A549 (cell line): Measurements from ENCODE around the gene STAT5B. TPM values are rescaled to one million over a fixed set of nuclear protein-coding genes. Genes with fewer than 3 reads are reported as not detected.
A peak's percentile ranks its signal among the peaks of the same experiment; 100 is the strongest.

Experiments used
- ATAC-seq, 2 experiments: fragments of 200-7000 bp in 1 of 2; fragments of >200 bp in 1 of 2; cut with Nextera tagmentation in 1 of 2; cut with Tn5 transposase in 1 of 2; 3 replicates each; pipeline versions ENCODE4 v1.8.0 to v1.9.1; 2018 to 2020; ENCODE audit warnings: mild to moderate bottlenecking in 1 of 2, moderate library complexity in 1 of 2
- CTCF ChIA-PET: fragments of 300-600 bp; sonication (Branson Sonifier 250); formaldehyde crosslinking; extraction: SDS; loops from one replicate; lab custom pipeline; 2021; ENCODE audit warnings: antibody characterized with exemption, inconsistent platforms; lab: Yijun Ruan, JAX
- POLR2A ChIA-PET: fragments of 350-600 bp; formaldehyde crosslinking; extraction: SDS; loops from one replicate; lab custom pipeline; 2021; ENCODE audit warnings: antibody characterized with exemption, inconsistent platforms; lab: Yijun Ruan, JAX
- DNase-seq, 2 experiments: peaks; one replicate each; pipeline versions ENCODE4 v3.0.0 to v3.0.0-alpha.2; 2011 to 2016; ENCODE audit warnings: low read depth in 1 of 2, low spot score in 1 of 2
- FAIRE-seq: peaks from 2 replicates; lab custom pipeline; 2011; peaks lifted over from hg19 to GRCh38; lab: Jason Lieb, UNC
- H3K27ac ChIP-seq, 2 experiments: fragments of >200 bp; sonication (Bioruptor Twin); formaldehyde crosslinking; 3 replicates each; pipeline ENCODE4 v1.5.1; 2016 to 2017
- H3K4me1 ChIP-seq: fragments of >200 bp; sonication (Bioruptor Twin); formaldehyde crosslinking; 3 replicates; pipeline ENCODE4 v1.6.1; 2016
- H3K4me2 ChIP-seq: fragments of >200 bp; sonication (Bioruptor Twin); formaldehyde crosslinking; 3 replicates; pipeline ENCODE4 v1.6.1; 2016
- H3K4me3 ChIP-seq: fragments of >200 bp; sonication (Bioruptor Twin); formaldehyde crosslinking; 3 replicates; pipeline ENCODE4 v1.5.1; 2016
- H3K9me3 ChIP-seq: fragments of >200 bp; sonication (Bioruptor Twin); formaldehyde crosslinking; 3 replicates; pipeline ENCODE4 v1.6.1; 2016
- BCL3 ChIP-seq: fragments of >200 bp; sonication (Bioruptor Twin); formaldehyde crosslinking; IDR thresholded peaks from 3 replicates; pipeline ENCODE4 v1.6.1; 2016
- CEBPB ChIP-seq, 2 experiments: fragments of >200 bp in 1 of 2; sonication (Bioruptor Twin) in 1 of 2; formaldehyde crosslinking in 1 of 2; IDR thresholded peaks; 2 replicates each; pipeline ENCODE4 v1.6.1; 2012 to 2016
- CHD2 ChIP-seq: fragments of 150-350 bp; IDR thresholded peaks from 2 replicates; pipeline ENCODE4 v1.6.1; 2014; ENCODE audit warnings: low read length; ENCODE audit not compliant: partially characterized antibody
- CTCF ChIP-seq: fragments of >200 bp; sonication (Bioruptor Twin); formaldehyde crosslinking; IDR thresholded peaks from 3 replicates; pipeline ENCODE4 v1.5.1; 2016
- EHF ChIP-seq: fragments of 250-450 bp; sonication (Bioruptor Pico); IDR thresholded peaks from 2 replicates; pipeline ENCODE4 v1.5.0; 2020; ENCODE audit warnings: mild to moderate bottlenecking
- EHMT2 ChIP-seq: fragments of 200-600 bp; sonication (generic); IDR thresholded peaks from 2 replicates; pipeline ENCODE4 v1.6.1; 2016; ENCODE audit warnings: antibody characterized with exemption, low read depth, mild to moderate bottlenecking, moderate library complexity
- ELK1 ChIP-seq: fragments of 150-350 bp; IDR thresholded peaks from 2 replicates; pipeline ENCODE4 v1.6.1; 2014; ENCODE audit warnings: low read depth, mild to moderate bottlenecking, low read length
- ESRRA ChIP-seq: fragments of 150-350 bp; IDR thresholded peaks from 2 replicates; pipeline ENCODE4 v1.6.1; 2014; ENCODE audit warnings: mild to moderate bottlenecking, low read length, borderline replicate concordance
- FOSL2 ChIP-seq, 2 experiments: fragments of 450-650 bp in 1 of 2; fragments of >200 bp in 1 of 2; sonication (Bioruptor Twin) in 1 of 2; formaldehyde crosslinking; IDR thresholded peaks; 2 replicates each; pipeline versions ENCODE4 v1.5.0 to v1.6.1; 2016 to 2020; ENCODE audit warnings: mild to moderate bottlenecking in 1 of 2, moderate library complexity in 1 of 2
- HES2 ChIP-seq: fragments of >200 bp; sonication (Bioruptor Twin); formaldehyde crosslinking; IDR thresholded peaks from 2 replicates; pipeline ENCODE4 v1.6.1; 2016
- JUN ChIP-seq, 2 experiments: fragments of >200 bp; sonication (Bioruptor Twin); formaldehyde crosslinking; IDR thresholded peaks; 2 replicates in 1 of 2; 3 replicates in 1 of 2; pipeline ENCODE4 v1.6.1; 2016 to 2017
- KDM1A ChIP-seq: fragments of 200-600 bp; sonication (generic); IDR thresholded peaks from 2 replicates; pipeline ENCODE4 v1.6.1; 2016; ENCODE audit warnings: low read depth, mild to moderate bottlenecking
- MAFK ChIP-seq: fragments of 450-650 bp; IDR thresholded peaks from 2 replicates; pipeline ENCODE4 v1.6.1; 2014; ENCODE audit not compliant: partially characterized antibody
- MYC ChIP-seq: IDR thresholded peaks from 2 replicates; pipeline ENCODE4 v1.6.1; 2012; ENCODE audit warnings: mild to moderate bottlenecking, inconsistent platforms, low read length, improper control_type of control experiment, borderline replicate concordance
- PHF8 ChIP-seq: fragments of 200-600 bp; sonication (generic); IDR thresholded peaks from 2 replicates; pipeline ENCODE4 v1.6.1; 2016; ENCODE audit warnings: low read depth, mild to moderate bottlenecking, antibody characterized with exemption, moderate library complexity, borderline replicate concordance
- POLR2A ChIP-seq: IDR thresholded peaks from 2 replicates; pipeline ENCODE4 v1.6.1; 2012; ENCODE audit warnings: mild to moderate bottlenecking, low read length
- RAD21 ChIP-seq, 2 experiments: fragments of >200 bp in 1 of 2; sonication (Bioruptor Twin) in 1 of 2; formaldehyde crosslinking in 1 of 2; IDR thresholded peaks in 1 of 2; conservative IDR thresholded peaks in 1 of 2; 2 replicates in 1 of 2; 3 replicates in 1 of 2; pipeline ENCODE4 v1.6.1; 2012 to 2018; ENCODE audit warnings: inconsistent platforms in 1 of 2
- RARB ChIP-seq: fragments of 250-450 bp; sonication (Bioruptor Pico); IDR thresholded peaks from 2 replicates; pipeline ENCODE4 v1.8.0; 2021; ENCODE audit warnings: mild to moderate bottlenecking, moderate library complexity
- RCOR1 ChIP-seq: fragments of 150-350 bp; IDR thresholded peaks from 2 replicates; pipeline ENCODE4 v1.6.1; 2014; ENCODE audit warnings: antibody characterized with exemption, low read length, low read depth
- SREBF2 ChIP-seq: fragments of 450-650 bp; IDR thresholded peaks from 2 replicates; pipeline ENCODE4 v1.6.1; 2014; ENCODE audit warnings: mild to moderate bottlenecking, moderate library complexity
- USF2 ChIP-seq: fragments of 450-650 bp; IDR thresholded peaks from 2 replicates; pipeline ENCODE4 v1.6.1; 2014; ENCODE audit warnings: antibody characterized with exemption
- ZC3H11A ChIP-seq: fragments of 450-650 bp; IDR thresholded peaks from 2 replicates; pipeline ENCODE4 v1.6.1; 2014; ENCODE audit warnings: antibody characterized with exemption, mild to moderate bottlenecking
- ZNF302 ChIP-seq: fragments of 250-450 bp; sonication (Bioruptor Pico); IDR thresholded peaks from 2 replicates; pipeline ENCODE4 v1.9.0; 2021; ENCODE audit warnings: inconsistent platforms, mild to moderate bottlenecking, moderate library complexity
- WGBS: methylation state at CpG from one replicate; pipeline ENCODE4 v1.1.6; 2017; ENCODE audit errors: missing lambda C conversion rate; 5-methylcytosine and 5-hydroxymethylcytosine counted together
- polyA plus RNA-seq, 4 experiments: library from polyadenylated mRNA; depleted of rRNA in 3 of 4; stranded (reverse); fragments of >200 nt; fragmentation: RNase III in 1 of 4; extraction: RNeasy Plus Mini Kit Qiagen cat#74134 plus additional on column Dnase treatment in 1 of 4; gene quantifications; 2 replicates in 3 of 4; 3 replicates in 1 of 4; pipeline ENCODE4 v1.2.3, GENCODE V29; 2011 to 2017

STAT5B gene
- polyA plus RNA-seq, 2 of the 4 experiments (the other 2 are of a cell fraction) = 31.2 to 37.6 TPM

GRCh38 chr17:42163696-42164407 lies 112.3 kb downstream of the STAT5B start:
- Histone ChIP-seq H3K9me3 (no peaks in the 10 kb centered on the region), H3K4me3 (no peak overlapping the region), H3K27ac (no peak overlapping the region), H3K4me2 (no peak overlapping the region), H3K4me1 (no peaks in the 10 kb centered on the region)
- TF ChIP-seq RCOR1 = no peak
- TF ChIP-seq ZNF302 (CRISPR knock-in tag) = no peak
- no peak for TF ChIP-seq ELK1
- TF ChIP-seq HES2 = no peak
- DNase-seq = no peak
- CTCF ChIA-PET = interaction anchor here (0.5 to 2.1 kb wide), 7 partner anchors 15 to 443 kb away, joined by 3 to 12 read pairs (median 4); partner anchors contain the start of genes GHDC and HCRT
- peak in 1 of 2 experiments; percentile 8; a peak in 1 of 6 replicates for ATAC-seq
- 76% methylated on average over 22 of the region's 22 CpGs for WGBS
- no peak for FAIRE-seq
- POLR2A ChIA-PET = no interaction called here

- CTCF ChIA-PET = interaction anchor here (0.9 to 2.1 kb wide), 6 partner anchors 16 to 43 kb away, joined by 3 to 12 read pairs (median 4); partner anchors contain the start of genes GHDC and HCRT
- 58% methylated on average over 8 of the region's 8 CpGs for WGBS
- no peak overlapping the region for H3K4me2 ChIP-seq
- ATAC-seq (peak in 1 of 2 experiments; percentile 67; a peak in 3 of 6 replicates), DNase-seq (peak; percentile 49 to 53), FAIRE-seq (no peak)
- H3K4me3 ChIP-seq = no peak overlapping the region
- POLR2A ChIA-PET = no interaction called here
- H3K9me3 ChIP-seq = no peaks in the 10 kb centered on the region
- no peak for TF ChIP-seq ESRRA
- no peak for TF ChIP-seq BCL3
- TF ChIP-seq EHF (CRISPR knock-in tag) = no peak
- TF ChIP-seq FOSL2 (IDR thresholded peaks at IDR 0.05) = no peak
- TF ChIP-seq FOSL2 (CRISPR knock-in tag; IDR thresholded peaks at IDR 0.05) = no peak
- TF ChIP-seq RAD21 (conservative IDR thresholded peaks at IDR 0.05 in 1 of 2, IDR thresholded peaks at IDR 0.05 in 1 of 2) = peak in 1 of 2 experiments; percentile 42; a peak in 1 of 5 replicates
- peak; percentile 39 for TF ChIP-seq CTCF
- TF ChIP-seq JUN (IDR thresholded peaks at IDR 0.05) = no peak
- TF ChIP-seq ZC3H11A = no peak
- H3K4me1 ChIP-seq = no peaks in the 10 kb centered on the region
- H3K27ac ChIP-seq = no peak overlapping the region
Measured at GRCh38 chr17:42163113-42163512, 113.1 kb downstream of the STAT5B start.

GRCh38 chr17:42160531-42160910 lies 115.7 kb downstream of the STAT5B start:
- no peak overlapping the region for H3K4me2 ChIP-seq
- no peak overlapping the region for H3K27ac ChIP-seq
- H3K4me1 ChIP-seq = peaks cover 2% of the 10 kb centered on the region; the same call in 1 of the 3 replicates
- DNase-seq = no peak
- no peak for FAIRE-seq
- ChIA-PET POLR2A (no interaction called here), CTCF (interaction anchor here (0.5 to 2.3 kb wide), 5 partner anchors 8 to 62 kb away, joined by 3 to 6 read pairs (median 4); partner anchors contain the start of gene HCRT)
- no peaks in the 10 kb centered on the region for H3K9me3 ChIP-seq
- TF ChIP-seq USF2 = no peak
- no peak for TF ChIP-seq CEBPB (IDR thresholded peaks at IDR 0.05)
- no peak for TF ChIP-seq MYC
- no peak for TF ChIP-seq MAFK
- TF ChIP-seq EHMT2 = no peak
- TF ChIP-seq FOSL2 (IDR thresholded peaks at IDR 0.05) = no peak
- TF ChIP-seq FOSL2 (CRISPR knock-in tag; IDR thresholded peaks at IDR 0.05) = no peak
- no peak for TF ChIP-seq PHF8
- TF ChIP-seq POLR2A = no peak
- no peak for TF ChIP-seq SREBF2
- no peak for TF ChIP-seq CHD2
- no peak for TF ChIP-seq RARB (CRISPR knock-in tag)
- no peak for TF ChIP-seq KDM1A
- no peak for TF ChIP-seq JUN (IDR thresholded peaks at IDR 0.05)
- no peak overlapping the region for H3K4me3 ChIP-seq
- ATAC-seq = no peak
- WGBS = 96% methylated on average over 7 of the region's 7 CpGs
